Measurements from ENCODE around the gene AEBP2. TPM values are rescaled to one million over a fixed set of nuclear protein-coding genes. Genes with fewer than 3 reads are reported as not detected.

AEBP2 gene
- total and polyA plus RNA-seq, 4 donors, result 8.6 to 78.2 (median 21.6) TPM

GRCh38 chr12:19409376-19409775 is 29.9 kb upstream of the AEBP2 start:
- H3K27ac ChIP-seq (ENCODE audit: low read depth in 1 of 2, low read length in 1 of 2), result no peak overlapping the region
- 25 to 36% methylated on average over 3 of the region's 3 CpGs for WGBS, 2 donors
- H3K27me3 ChIP-seq (ENCODE audit: control insufficient read depth in 3 of 3, insufficient read depth in 3 of 3, low read length in 2 of 3), result no peaks in the 10 kb centered on the region
- no peak for ATAC-seq (ENCODE audit: insufficient read depth, low FRiP score)
- no peak overlapping the region for H3K9ac ChIP-seq (ENCODE audit: insufficient read depth in 1 of 2, low read length in 2 of 2)
- H3K4me3 ChIP-seq, result no peak overlapping the region
- H3K36me3 ChIP-seq (ENCODE audit: control insufficient read depth in 4 of 4, insufficient read depth in 4 of 4, low read length in 4 of 4), result no peaks in the 10 kb centered on the region
- peak in 2 of 3 donors; percentile 58 to 61 for DNase-seq
- H3K9me3 ChIP-seq (ENCODE audit: control insufficient read depth in 4 of 4, insufficient read depth in 3 of 4, low read length in 3 of 4), result no peaks in the 10 kb centered on the region
- H3K4me1 ChIP-seq (ENCODE audit: control insufficient read depth in 5 of 5, insufficient read depth in 5 of 5, low read length in 5 of 5), result peaks cover 0 to 13% (median 7%) of the 10 kb centered on the region in 5 donors
- TF ChIP-seq CTCF (IDR thresholded peaks at IDR 0.05; ENCODE audit: control extremely low read depth, extremely low read depth), result no peak

DNA sequence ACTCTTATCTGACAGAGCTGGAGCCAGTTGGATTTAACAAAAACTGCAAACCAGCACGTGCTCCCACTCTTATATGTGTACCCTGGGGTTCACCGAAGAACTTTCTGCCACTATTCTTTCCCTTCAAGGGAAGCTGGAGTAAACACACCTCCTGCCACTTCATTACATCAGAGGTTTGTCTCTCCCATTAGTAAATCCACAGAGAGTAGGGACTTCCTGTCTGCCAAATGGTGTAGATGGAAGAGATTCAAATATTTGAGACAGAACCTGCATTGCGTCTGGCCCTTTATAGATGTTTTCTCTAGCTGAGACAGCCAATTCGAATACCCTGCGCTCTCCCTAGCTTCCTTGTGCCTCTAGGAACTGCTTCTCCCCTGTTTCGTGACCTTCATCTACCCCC is 29.1 kb upstream of the AEBP2 start:
- Histone ChIP-seq H3K27me3 (ENCODE audit: control insufficient read depth in 3 of 3, insufficient read depth in 3 of 3, low read length in 2 of 3) (no peaks in the 10 kb centered on the region), H3K9me3 (ENCODE audit: control insufficient read depth in 4 of 4, insufficient read depth in 3 of 4, low read length in 3 of 4) (no peaks in the 10 kb centered on the region), H3K4me3 (no peak overlapping the region), H3K4me1 (ENCODE audit: control insufficient read depth in 5 of 5, insufficient read depth in 5 of 5, low read length in 5 of 5) (peaks cover 0 to 13% (median 7%) of the 10 kb centered on the region in 5 donors), H3K9ac (ENCODE audit: insufficient read depth in 1 of 2, low read length in 2 of 2) (no peak overlapping the region), H3K36me3 (ENCODE audit: control insufficient read depth in 4 of 4, insufficient read depth in 4 of 4, low read length in 4 of 4) (no peaks in the 10 kb centered on the region), H3K27ac (ENCODE audit: low read depth in 1 of 2, low read length in 1 of 2) (no peak overlapping the region)
- no peak for TF ChIP-seq CTCF (IDR thresholded peaks at IDR 0.05; ENCODE audit: control extremely low read depth, extremely low read depth)
- DNase-seq, result no peak
- ATAC-seq (ENCODE audit: insufficient read depth, low FRiP score), result no peak
- 48 to 70% methylated on average over 6 of the region's 6 CpGs for WGBS, 2 donors

DNA sequence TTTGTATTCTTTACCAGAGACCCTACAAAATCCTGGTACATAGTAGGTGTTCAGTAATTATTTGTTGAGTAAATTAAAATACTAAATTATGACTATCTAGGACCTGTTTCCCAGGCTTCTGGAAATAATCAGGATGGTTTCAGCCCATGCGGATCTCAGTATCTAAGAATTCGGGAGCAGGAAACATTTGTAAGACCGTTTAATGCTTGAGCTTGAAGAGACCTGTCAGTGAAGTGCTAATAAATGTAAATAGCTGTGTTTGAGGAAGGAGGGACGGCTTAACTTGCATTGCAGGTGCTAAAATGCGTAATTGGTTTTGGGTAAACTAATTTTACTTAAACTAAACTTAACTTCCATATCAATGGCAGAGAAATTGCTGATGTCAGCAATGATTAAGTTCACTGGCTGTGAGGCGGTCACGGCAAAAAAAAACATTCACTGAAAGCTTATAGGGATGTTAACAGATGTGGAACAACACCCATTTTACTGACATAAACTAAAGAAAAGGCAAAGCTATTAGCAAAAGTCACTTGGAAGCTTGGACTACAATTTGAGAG is 28.6 kb upstream of the AEBP2 start:
- H3K27ac ChIP-seq (ENCODE audit: low read depth in 1 of 2, low read length in 1 of 2), result no peak overlapping the region
- no peak for TF ChIP-seq CTCF (IDR thresholded peaks at IDR 0.05; ENCODE audit: control extremely low read depth, extremely low read depth)

More for the DNA sequence above, 28.6 kb upstream of the AEBP2 start:
- no peak for ATAC-seq (ENCODE audit: insufficient read depth, low FRiP score)
- no peak overlapping the region for H3K4me3 ChIP-seq
- 47 to 68% methylated on average over 7 of the region's 7 CpGs for WGBS, 2 donors
- H3K36me3 ChIP-seq (ENCODE audit: control insufficient read depth in 4 of 4, insufficient read depth in 4 of 4, low read length in 4 of 4), result no peaks in the 10 kb centered on the region
- peak in 2 of 3 donors; percentile 14 to 30 for DNase-seq
- no peak overlapping the region for H3K9ac ChIP-seq (ENCODE audit: insufficient read depth in 1 of 2, low read length in 2 of 2)
- peaks cover 0 to 13% (median 7%) of the 10 kb centered on the region in 5 donors for H3K4me1 ChIP-seq (ENCODE audit: control insufficient read depth in 5 of 5, insufficient read depth in 5 of 5, low read length in 5 of 5)
- H3K27me3 ChIP-seq (ENCODE audit: control insufficient read depth in 3 of 3, insufficient read depth in 3 of 3, low read length in 2 of 3), result no peaks in the 10 kb centered on the region
- H3K9me3 ChIP-seq (ENCODE audit: control insufficient read depth in 4 of 4, insufficient read depth in 3 of 4, low read length in 3 of 4), result no peaks in the 10 kb centered on the region
